ENCODE data around the gene IGFBPL1.

DNA sequence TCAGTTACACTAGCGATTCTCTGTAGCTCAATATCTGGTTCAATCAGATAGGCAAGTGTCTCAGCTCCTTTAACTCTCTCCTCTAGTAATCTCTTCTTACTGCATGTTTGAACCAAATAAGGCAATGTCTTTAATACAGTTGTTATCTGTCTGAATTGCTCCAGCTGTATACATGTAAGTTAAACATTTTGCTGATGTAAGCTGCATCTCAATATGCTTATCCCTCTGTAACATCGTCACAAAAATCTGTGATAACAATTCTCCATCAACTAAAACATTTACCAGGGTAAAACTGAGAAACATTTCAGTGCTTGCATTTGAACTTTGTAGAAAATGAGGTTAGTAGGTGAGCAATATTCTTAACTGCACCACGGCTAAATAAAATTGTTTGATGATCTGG is 29.6 kb upstream of the IGFBPL1 start:
- TF ChIP-seq, protein P1, sequence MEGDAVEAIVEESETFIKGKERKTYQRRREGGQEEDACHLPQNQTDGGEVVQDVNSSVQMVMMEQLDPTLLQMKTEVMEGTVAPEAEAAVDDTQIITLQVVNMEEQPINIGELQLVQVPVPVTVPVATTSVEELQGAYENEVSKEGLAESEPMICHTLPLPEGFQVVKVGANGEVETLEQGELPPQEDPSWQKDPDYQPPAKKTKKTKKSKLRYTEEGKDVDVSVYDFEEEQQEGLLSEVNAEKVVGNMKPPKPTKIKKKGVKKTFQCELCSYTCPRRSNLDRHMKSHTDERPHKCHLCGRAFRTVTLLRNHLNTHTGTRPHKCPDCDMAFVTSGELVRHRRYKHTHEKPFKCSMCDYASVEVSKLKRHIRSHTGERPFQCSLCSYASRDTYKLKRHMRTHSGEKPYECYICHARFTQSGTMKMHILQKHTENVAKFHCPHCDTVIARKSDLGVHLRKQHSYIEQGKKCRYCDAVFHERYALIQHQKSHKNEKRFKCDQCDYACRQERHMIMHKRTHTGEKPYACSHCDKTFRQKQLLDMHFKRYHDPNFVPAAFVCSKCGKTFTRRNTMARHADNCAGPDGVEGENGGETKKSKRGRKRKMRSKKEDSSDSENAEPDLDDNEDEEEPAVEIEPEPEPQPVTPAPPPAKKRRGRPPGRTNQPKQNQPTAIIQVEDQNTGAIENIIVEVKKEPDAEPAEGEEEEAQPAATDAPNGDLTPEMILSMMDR (IDR thresholded peaks at IDR 0.05): no peak
- TF ChIP-seq EZH2phosphoT487 (IDR thresholded peaks at IDR 0.05): no peak

All from neural progenitor cell (in vitro differentiated cells).